HepG2 (cell line): ENCODE measurements around the gene GADL1. TPM values are rescaled to one million over a fixed set of nuclear protein-coding genes. Genes with fewer than 3 reads are reported as not detected.

Experiments used
- ATAC-seq: fragments of 200-7000 bp; cut with Tn5 transposase; 3 replicates; pipeline ENCODE4 v1.9.1; 2020; ENCODE audit warnings: mild to moderate bottlenecking, moderate library complexity
- BruUV-seq: library from RNA; stranded (reverse); fragments of 400-500 nt; replicated peaks from 2 replicates; lab custom pipeline; 2021; lab: Mats Ljungman, UMichigan
- CTCF ChIA-PET: fragments of 300-600 bp; formaldehyde crosslinking; extraction: SDS; loops from one replicate; lab custom pipeline; 2021; ENCODE audit warnings: low total read pairs, inconsistent platforms, low intra/inter-chr PET ratio; lab: Yijun Ruan, JAX
- POLR2A ChIA-PET: fragments of 350-600 bp; sonication (Branson Sonifier 250); formaldehyde crosslinking; loops from one replicate; lab custom pipeline; 2020; ENCODE audit warnings: antibody characterized with exemption, inconsistent platforms; lab: Yijun Ruan, JAX
- DNase-seq: peaks from one replicate; pipeline ENCODE4 v3.0.0-alpha.2; 2015; ENCODE audit warnings: low spot score
- FAIRE-seq: peaks from 3 replicates; lab custom pipeline; 2011; peaks lifted over from hg19 to GRCh38; lab: Jason Lieb, UNC
- H2AFZ ChIP-seq: one replicate; pipeline ENCODE4 v1.6.1; 2011; ENCODE audit warnings: low read length, inconsistent platforms
- H3K27ac ChIP-seq: fragments of 300-600 bp; 3 replicates; pipeline ENCODE4 v1.8.0; 2011; ENCODE audit warnings: mixed run types, mild to moderate bottlenecking, mixed read lengths, low read length, inconsistent platforms; ENCODE audit not compliant: insufficient read depth; ENCODE audit errors: extremely low read length
- H3K27me3 ChIP-seq, 2 experiments: fragments of 200-600 bp in 1 of 2; 2 replicates in 1 of 2; 3 replicates in 1 of 2; pipeline versions ENCODE4 v1.6.0 to v1.8.0; 2011; ENCODE audit warnings: low read length in 2 of 2, mild to moderate bottlenecking in 2 of 2, moderate library complexity in 2 of 2, inconsistent platforms in 1 of 2; ENCODE audit not compliant: insufficient read depth in 2 of 2, control insufficient read depth in 1 of 2
- H3K36me3 ChIP-seq, 2 experiments: fragments of 200-600 bp in 1 of 2; replicated peaks in 1 of 2; 2 replicates in 1 of 2; 3 replicates in 1 of 2; pipeline versions ENCODE4 v1.5.1 to v1.8.0; 2011; ENCODE audit warnings: low read length in 2 of 2, inconsistent platforms in 1 of 2; ENCODE audit not compliant: insufficient read depth in 2 of 2, control insufficient read depth in 1 of 2
- H3K4me1 ChIP-seq: 2 replicates; pipeline ENCODE4 v1.5.1; 2012; ENCODE audit warnings: low read length, inconsistent platforms; ENCODE audit not compliant: insufficient read depth
- H3K4me2 ChIP-seq: 2 replicates; pipeline ENCODE4 v1.6.0; 2011; ENCODE audit warnings: low read depth, low read length, inconsistent platforms
- H3K4me3 ChIP-seq, 3 experiments: fragments of 200-600 bp in 1 of 3; sonication (generic), shearing (Covaris generic) in 1 of 3; replicated peaks in 1 of 3; 2 replicates each; pipeline ENCODE4 v1.5.1; 2011 to 2016; ENCODE audit warnings: low read length in 3 of 3, inconsistent platforms in 2 of 3, low read depth in 2 of 3, mild to moderate bottlenecking in 2 of 3, control low read depth in 1 of 3, mixed read lengths in 1 of 3; ENCODE audit not compliant: insufficient read depth in 1 of 3
- H3K79me2 ChIP-seq: one replicate; pipeline ENCODE4 v1.6.1; 2011; ENCODE audit warnings: low read length, inconsistent platforms; ENCODE audit not compliant: insufficient read depth
- H3K9ac ChIP-seq: 2 replicates; pipeline ENCODE4 v1.6.0; 2011; ENCODE audit warnings: mild to moderate bottlenecking, low read depth, low read length, inconsistent platforms; ENCODE audit not compliant: insufficient read depth
- H3K9me3 ChIP-seq: 2 replicates; pipeline ENCODE4 v1.5.1; 2012; ENCODE audit warnings: mild to moderate bottlenecking, low read length
- H4K20me1 ChIP-seq: 2 replicates; pipeline ENCODE4 v1.6.0; 2011; ENCODE audit warnings: inconsistent platforms, mild to moderate bottlenecking, low read length, moderate library complexity; ENCODE audit not compliant: insufficient read depth
- CHD4 ChIP-seq: fragments of 200-600 bp; sonication (generic); IDR thresholded peaks from 2 replicates; pipeline ENCODE4 v1.7.0; 2017; ENCODE audit warnings: mild to moderate bottlenecking, low read length, borderline replicate concordance
- GABPA ChIP-seq, 2 experiments: IDR thresholded peaks; 2 replicates each; pipeline ENCODE4 v1.6.1; 2011 to 2016; ENCODE audit warnings: low read depth in 2 of 2, low read length in 1 of 2, missing biosample characterization in 1 of 2, missing genetic modification characterization in 1 of 2
- KMT2B ChIP-seq: IDR thresholded peaks from 2 replicates; pipeline ENCODE4 v1.6.1; 2016; ENCODE audit warnings: missing genetic modification reagents, missing compliant biosample characterization
- MAFF ChIP-seq: IDR thresholded peaks from 2 replicates; pipeline ENCODE4 v1.6.1; 2011; ENCODE audit warnings: low read depth, low read length, improper control_type of control experiment
- MIER2 ChIP-seq: IDR thresholded peaks from 2 replicates; pipeline ENCODE4 v1.6.1; 2016; ENCODE audit warnings: missing biosample characterization, missing genetic modification reagents
- U2AF2 ChIP-seq: fragments of 200-400 bp; formaldehyde crosslinking; IDR thresholded peaks from 2 replicates; pipeline ENCODE4 v1.6.1; 2017; ENCODE audit warnings: low read depth, mild to moderate bottlenecking, low read length
- ZNF605 ChIP-seq: sonication (generic); formaldehyde crosslinking; IDR thresholded peaks from 2 replicates; pipeline ENCODE4 v1.8.0; 2022; ENCODE audit warnings: mild to moderate bottlenecking, missing genetic modification reagents
- WGBS: methylation state at CpG from one replicate; pipeline ENCODE4 v1.1.6; 2017; ENCODE audit warnings: low lambda C conversion rate; 5-methylcytosine and 5-hydroxymethylcytosine counted together
- in situ Hi-C: cut with HindIII; loops from 2 replicates; pipeline ENCODE4 v1.10.0; 2017; ENCODE audit warnings: low pct_unique_long_range_greater_than_20kb; ENCODE audit not compliant: extremely low pct_ligation_motif_present
- intact Hi-C: fragments of 100-400 bp; cut with micrococcal nuclease; formaldehyde crosslinking; loops from one replicate; pipeline ENCODE4 v1.10.0; 2022; ENCODE audit not compliant: unreplicated experiment
- polyA plus RNA-seq, 8 experiments: library from polyadenylated mRNA; depleted of rRNA in 3 of 8; stranded (reverse) in 7 of 8; unstranded in 1 of 8; fragments of >200 nt; fragmentation: Illumina TruSeq in 4 of 8; extraction: Trizol in 4 of 8; gene quantifications; 2 replicates each; pipeline versions ENCODE4 v1.2.1 to v1.2.3, GENCODE V29; 2011 to 2016; ENCODE audit warnings: low read depth in 4 of 8, missing spikeins in 1 of 8, mixed read lengths in 1 of 8; ENCODE audit not compliant: insufficient read depth in 1 of 8
- total RNA-seq, 5 experiments: library from RNA; depleted of rRNA; stranded (reverse); fragments of >200 nt; fragmentation: Illumina TruSeq; extraction: Trizol; gene quantifications; 2 replicates each; pipeline ENCODE4 v1.2.3, GENCODE V29; 2016; ENCODE audit warnings: low read depth in 1 of 5
- TF ChIP-seq, protein P1 (sequence below): sonication (generic); formaldehyde crosslinking; conservative IDR thresholded peaks from 2 replicates; pipeline ENCODE4 v1.4.0; 2020; ENCODE audit warnings: missing genetic modification reagents
- TF ChIP-seq, protein P2 (sequence below): sonication (generic); formaldehyde crosslinking; IDR thresholded peaks from 2 replicates; pipeline ENCODE4 v1.9.0; 2021; ENCODE audit warnings: missing genetic modification reagents, mild to moderate bottlenecking, borderline replicate concordance
- TF ChIP-seq, protein P3 (sequence below): sonication (generic); formaldehyde crosslinking; IDR thresholded peaks from 2 replicates; pipeline ENCODE4 v1.5.0; 2020; ENCODE audit warnings: missing genetic modification reagents

Gene GADL1
- total and polyA plus RNA-seq, 2 of the 13 experiments (the other 11 are each of a cell fraction or from before 2014, with no cell fraction given), result not detected

DNA sequence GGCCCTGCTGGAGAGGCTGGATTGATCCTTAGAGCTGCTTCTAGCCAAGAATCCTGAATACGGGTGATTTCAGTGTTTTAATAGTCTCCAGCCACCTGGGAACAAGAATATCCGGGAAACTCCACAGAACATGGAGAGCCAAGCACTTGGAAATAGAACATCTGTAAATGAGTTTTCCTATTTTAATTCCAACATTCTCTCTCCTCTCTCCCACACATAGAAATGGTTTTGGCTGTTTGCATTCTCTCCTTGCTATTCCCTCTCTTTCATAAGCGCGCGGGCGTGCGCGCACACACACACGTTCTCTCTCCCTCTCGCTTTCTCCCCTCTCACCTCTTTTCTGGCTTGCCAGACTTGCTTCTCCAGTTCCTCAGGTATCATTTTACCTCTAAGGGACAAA lies 50.6 kb downstream of the GADL1 start:
- 77% methylated on average over 10 of the region's 10 CpGs for WGBS

More for the DNA sequence above, 50.6 kb downstream of the GADL1 start:
- Histone ChIP-seq H3K9me3 (no peaks in the 10 kb centered on the region), H3K4me2 (no peak overlapping the region), H4K20me1 (no peaks in the 10 kb centered on the region), H3K9ac (no peak overlapping the region), H3K36me3 (no peaks in the 10 kb centered on the region), H3K27ac (no peak overlapping the region), H3K27me3 (no peaks in the 10 kb centered on the region; a peak in 1 of 5 replicates), H2AFZ (no peak overlapping the region), H3K4me1 (no peaks in the 10 kb centered on the region; the same call in 1 of the 2 replicates), H3K79me2 (no peaks in the 10 kb centered on the region), H3K4me3 (no peak overlapping the region)
- FAIRE-seq (no peak), DNase-seq (no peak), ATAC-seq (no peak)
- intact Hi-C loops (no loop called here), in situ Hi-C loops (no loop called here)
- CTCF ChIA-PET, result no interaction called here
- TF ChIP-seq MAFF, result no peak
- no peak for TF ChIP-seq GABPA (IDR thresholded peaks at IDR 0.05; ENCODE audit: low read depth, low read length)
- TF ChIP-seq GABPA (CRISPR knock-in tag; IDR thresholded peaks at IDR 0.05; ENCODE audit: low read depth), result no peak
- no peak for TF ChIP-seq ZNF605 (CRISPR knock-in tag)
- TF ChIP-seq MIER2, result no peak
- TF ChIP-seq, protein P1, sequence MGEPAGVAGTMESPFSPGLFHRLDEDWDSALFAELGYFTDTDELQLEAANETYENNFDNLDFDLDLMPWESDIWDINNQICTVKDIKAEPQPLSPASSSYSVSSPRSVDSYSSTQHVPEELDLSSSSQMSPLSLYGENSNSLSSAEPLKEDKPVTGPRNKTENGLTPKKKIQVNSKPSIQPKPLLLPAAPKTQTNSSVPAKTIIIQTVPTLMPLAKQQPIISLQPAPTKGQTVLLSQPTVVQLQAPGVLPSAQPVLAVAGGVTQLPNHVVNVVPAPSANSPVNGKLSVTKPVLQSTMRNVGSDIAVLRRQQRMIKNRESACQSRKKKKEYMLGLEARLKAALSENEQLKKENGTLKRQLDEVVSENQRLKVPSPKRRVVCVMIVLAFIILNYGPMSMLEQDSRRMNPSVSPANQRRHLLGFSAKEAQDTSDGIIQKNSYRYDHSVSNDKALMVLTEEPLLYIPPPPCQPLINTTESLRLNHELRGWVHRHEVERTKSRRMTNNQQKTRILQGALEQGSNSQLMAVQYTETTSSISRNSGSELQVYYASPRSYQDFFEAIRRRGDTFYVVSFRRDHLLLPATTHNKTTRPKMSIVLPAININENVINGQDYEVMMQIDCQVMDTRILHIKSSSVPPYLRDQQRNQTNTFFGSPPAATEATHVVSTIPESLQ (CRISPR knock-in tag), result no peak
- TF ChIP-seq CHD4, result no peak
- TF ChIP-seq KMT2B (CRISPR knock-in tag), result no peak
- no peak for TF ChIP-seq U2AF2
- TF ChIP-seq, protein P2, sequence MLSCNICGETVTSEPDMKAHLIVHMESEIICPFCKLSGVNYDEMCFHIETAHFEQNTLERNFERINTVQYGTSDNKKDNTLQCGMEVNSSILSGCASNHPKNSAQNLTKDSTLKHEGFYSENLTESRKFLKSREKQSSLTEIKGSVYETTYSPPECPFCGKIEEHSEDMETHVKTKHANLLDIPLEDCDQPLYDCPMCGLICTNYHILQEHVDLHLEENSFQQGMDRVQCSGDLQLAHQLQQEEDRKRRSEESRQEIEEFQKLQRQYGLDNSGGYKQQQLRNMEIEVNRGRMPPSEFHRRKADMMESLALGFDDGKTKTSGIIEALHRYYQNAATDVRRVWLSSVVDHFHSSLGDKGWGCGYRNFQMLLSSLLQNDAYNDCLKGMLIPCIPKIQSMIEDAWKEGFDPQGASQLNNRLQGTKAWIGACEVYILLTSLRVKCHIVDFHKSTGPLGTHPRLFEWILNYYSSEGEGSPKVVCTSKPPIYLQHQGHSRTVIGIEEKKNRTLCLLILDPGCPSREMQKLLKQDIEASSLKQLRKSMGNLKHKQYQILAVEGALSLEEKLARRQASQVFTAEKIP (CRISPR knock-in tag), result no peak
- TF ChIP-seq, protein P3, sequence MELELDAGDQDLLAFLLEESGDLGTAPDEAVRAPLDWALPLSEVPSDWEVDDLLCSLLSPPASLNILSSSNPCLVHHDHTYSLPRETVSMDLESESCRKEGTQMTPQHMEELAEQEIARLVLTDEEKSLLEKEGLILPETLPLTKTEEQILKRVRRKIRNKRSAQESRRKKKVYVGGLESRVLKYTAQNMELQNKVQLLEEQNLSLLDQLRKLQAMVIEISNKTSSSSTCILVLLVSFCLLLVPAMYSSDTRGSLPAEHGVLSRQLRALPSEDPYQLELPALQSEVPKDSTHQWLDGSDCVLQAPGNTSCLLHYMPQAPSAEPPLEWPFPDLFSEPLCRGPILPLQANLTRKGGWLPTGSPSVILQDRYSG (CRISPR knock-in tag), result no peak
- BruUV-seq, result no TSS peak
- POLR2A ChIA-PET, result no interaction called here
